ENCODE data around the gene SH3RF3.

GRCh38 chr2:109196081-109196875 is 67.3 kb downstream of the SH3RF3 start:
- TF ChIP-seq CTCF (IDR thresholded peaks at IDR 0.05) (no peak), POLR2A (IDR thresholded peaks at IDR 0.05) (no peak), EP300 (IDR thresholded peaks at IDR 0.05) (no peak), POLR2AphosphoS5 (IDR thresholded peaks at IDR 0.05) (no peak)
